T-helper 17 cell (primary cell): ENCODE results near the gene ZMYND15. TPM values are rescaled to one million over a fixed set of nuclear protein-coding genes. Genes with fewer than 3 reads are reported as not detected.

Experiments used
- ATAC-seq: fragments of 150-1000 bp; cut with Tn5 transposase; 2 replicates; pipeline ENCODE4 v1.10.0; 2021; ENCODE audit warnings: mild to moderate bottlenecking, moderate library complexity
- DNase-seq, 3 donors: peaks; one replicate each; pipeline versions ENCODE4 v3.0.0 to v3.0.0-alpha.2; 2020 to 2021
- H3K9me3 ChIP-seq: one replicate; pipeline ENCODE4 v1.7.0; 2013; ENCODE audit warnings: low read length, mild to moderate bottlenecking; ENCODE audit not compliant: control insufficient read depth, poor library complexity, severe bottlenecking
- H3K27ac Mint-ChIP-seq: one replicate; pipeline ENCODE4 v1.8.0; 2022; ENCODE audit warnings: mild to moderate bottlenecking, moderate library complexity, mixed read lengths
- H3K27me3 Mint-ChIP-seq: one replicate; pipeline ENCODE4 v1.8.0; 2022; ENCODE audit warnings: mixed read lengths
- H3K36me3 Mint-ChIP-seq: one replicate; pipeline ENCODE4 v1.8.0; 2022; ENCODE audit warnings: low read depth, mixed read lengths
- H3K4me1 Mint-ChIP-seq: one replicate; pipeline ENCODE4 v1.8.0; 2022; ENCODE audit warnings: mild to moderate bottlenecking, mixed read lengths
- H3K4me3 Mint-ChIP-seq: one replicate; pipeline ENCODE4 v1.8.0; 2022; ENCODE audit warnings: mild to moderate bottlenecking, moderate library complexity, mixed read lengths
- total RNA-seq, 4 donors: library from RNA in 2 of 4; stranded (reverse) in 2 of 4; gene quantifications; one replicate each; pipeline ENCODE4 v1.2.3 and lab custom pipeline; 2022 to 2026

Gene ZMYND15
- total RNA-seq, 2 donors from 2014 or later: 1.0 to 1.6 TPM

DNA sequence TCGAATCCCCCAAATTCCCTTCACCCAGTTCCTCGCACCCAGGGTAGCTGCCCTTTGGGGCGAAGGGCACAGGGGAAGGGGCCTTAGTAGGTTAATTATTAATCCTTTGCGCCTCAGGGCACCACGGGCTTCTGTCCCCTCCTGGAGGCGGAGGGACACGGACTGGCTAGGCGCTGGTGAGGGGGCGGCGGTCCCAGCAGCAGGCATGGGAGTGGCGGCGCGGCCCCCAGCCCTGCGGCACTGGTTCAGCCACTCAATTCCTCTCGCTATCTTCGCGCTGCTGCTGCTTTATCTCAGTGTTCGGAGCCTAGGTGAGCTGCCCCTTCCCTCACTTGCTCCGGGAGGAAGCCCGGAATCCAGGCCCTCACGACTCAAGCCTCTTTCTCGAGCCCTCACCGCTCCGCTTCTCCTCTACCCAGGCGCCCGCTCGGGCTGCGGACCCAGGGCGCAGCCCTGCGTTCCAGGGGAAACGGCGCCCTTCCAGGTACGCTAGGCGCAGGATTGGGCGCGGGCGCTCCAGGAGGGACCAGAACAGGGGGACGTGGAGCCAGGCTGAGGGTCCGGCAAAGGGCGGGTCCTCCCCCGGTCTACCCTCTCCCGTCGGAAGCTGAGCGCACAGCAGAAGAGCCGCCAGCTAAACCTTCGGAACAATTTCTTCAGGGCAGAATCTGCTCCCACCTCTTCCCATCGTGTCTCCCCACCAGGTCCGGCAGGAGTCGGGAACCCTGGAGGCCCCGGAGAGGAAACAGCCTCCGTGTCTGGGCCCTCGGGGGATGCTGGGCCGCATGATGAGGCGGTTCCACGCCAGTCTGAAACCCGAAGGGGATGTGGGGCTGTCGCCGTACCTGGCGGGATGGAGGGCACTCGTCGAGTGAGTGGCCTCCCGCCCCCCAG is 49.4 kb downstream of the ZMYND15 start, which contains the start of gene GLTPD2:
GLTPD2 (plus strand) TSS at position 158 of the 894 bp plus-strand sequence; CDS start at position 206, 48 bp downstream.
- Mint-ChIP-seq H3K36me3 (no peaks in the 10 kb centered on the region), H3K4me1 (peaks cover 27% of the 10 kb centered on the region), H3K27me3 (peaks cover 31% of the 10 kb centered on the region), H3K27ac (peak within 1 kb of the TSS; percentile 24), H3K4me3 (peak within 1 kb of the TSS; percentile 93)
- no peaks in the 10 kb centered on the region for H3K9me3 ChIP-seq
- no peak for DNase-seq
- no peak for ATAC-seq

DNA sequence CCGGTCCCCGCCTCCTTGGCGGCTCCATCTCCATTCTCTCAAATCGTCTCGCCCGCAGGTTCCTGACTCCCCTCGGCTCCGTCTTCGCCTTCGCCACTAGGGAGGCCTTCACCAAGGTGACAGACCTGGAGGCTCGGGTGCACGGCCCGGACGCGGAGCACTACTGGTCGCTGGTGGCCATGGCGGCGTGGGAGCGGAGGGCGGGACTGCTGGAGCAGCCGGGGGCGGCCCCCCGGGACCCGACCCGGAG is 50.0 kb downstream of the ZMYND15 start:
- H3K4me1 Mint-ChIP-seq: peaks cover 27% of the 10 kb centered on the region
- no peaks in the 10 kb centered on the region for H3K9me3 ChIP-seq
- H3K27me3 Mint-ChIP-seq: peaks cover 25% of the 10 kb centered on the region
- no peak overlapping the region for H3K27ac Mint-ChIP-seq
- no peaks in the 10 kb centered on the region for H3K36me3 Mint-ChIP-seq
- peak overlapping the region; percentile 93 for H3K4me3 Mint-ChIP-seq
- no peak for DNase-seq
- peak; percentile 59 for ATAC-seq

DNA sequence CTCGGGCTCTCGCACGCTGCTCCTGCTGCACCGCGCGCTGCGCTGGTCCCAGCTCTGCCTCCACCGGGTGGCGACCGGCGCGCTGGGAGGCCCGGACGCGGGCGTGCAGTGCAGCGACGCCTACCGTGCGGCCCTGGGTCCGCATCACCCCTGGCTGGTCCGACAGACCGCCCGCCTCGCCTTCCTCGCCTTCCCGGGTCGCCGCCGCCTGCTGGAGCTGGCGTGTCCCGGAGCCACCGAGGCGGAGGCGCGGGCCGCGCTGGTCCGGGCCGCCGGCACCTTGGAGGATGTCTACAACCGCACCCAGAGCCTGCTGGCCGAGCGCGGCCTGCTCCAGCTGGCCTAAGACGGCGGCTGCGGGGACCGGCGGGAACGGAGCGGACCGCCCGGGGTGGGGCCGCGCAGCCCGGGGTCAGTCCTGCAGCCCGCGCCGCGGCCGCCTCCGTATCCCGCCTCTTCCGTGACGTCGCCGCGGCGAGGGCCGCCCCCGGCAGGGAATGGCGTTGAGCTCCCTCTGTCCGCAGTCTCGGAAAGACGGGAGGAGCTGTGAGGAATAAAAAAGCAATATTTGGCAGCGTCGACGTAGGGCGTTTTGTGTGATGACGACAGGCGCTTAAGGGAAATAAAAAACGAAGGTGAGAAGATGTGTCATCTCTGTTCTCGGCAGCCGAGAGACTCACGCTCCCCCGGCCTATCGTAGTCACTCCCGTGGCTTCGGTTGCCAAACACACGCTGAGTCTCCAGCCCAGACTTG is 50.5 kb downstream of the ZMYND15 start:
- ATAC-seq (peak; percentile 93), DNase-seq (peak; percentile 72 to 75 (median 73))
- H3K27ac Mint-ChIP-seq: peak overlapping the region; percentile 72
- H3K36me3 Mint-ChIP-seq: no peaks in the 10 kb centered on the region
- no peaks in the 10 kb centered on the region for H3K9me3 ChIP-seq
- H3K27me3 Mint-ChIP-seq: peaks cover 23% of the 10 kb centered on the region
- H3K4me3 Mint-ChIP-seq: peak overlapping the region; percentile 93
- H3K4me1 Mint-ChIP-seq: peaks cover 27% of the 10 kb centered on the region

DNA sequence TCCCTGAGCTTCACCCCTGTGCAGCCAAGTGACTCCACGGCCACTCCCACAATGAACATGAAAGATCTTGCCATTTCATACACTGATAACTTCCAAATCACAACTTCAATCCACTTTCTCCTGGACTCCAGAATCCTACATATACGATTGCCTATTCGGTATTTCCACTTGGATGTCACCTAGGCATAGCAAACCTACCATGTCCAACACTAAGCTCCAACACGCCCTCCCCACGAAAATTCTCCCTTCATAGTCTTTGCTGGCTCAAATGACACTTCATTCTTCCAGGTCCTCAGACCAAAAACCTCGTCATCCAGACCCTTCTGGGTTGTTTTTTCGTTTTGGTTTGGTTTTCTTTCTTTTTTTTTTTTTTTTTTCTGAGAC is 51.1 kb downstream of the ZMYND15 start:
- Mint-ChIP-seq H3K27me3 (peaks cover 18% of the 10 kb centered on the region), H3K27ac (peak overlapping the region; percentile 72), H3K36me3 (no peaks in the 10 kb centered on the region), H3K4me3 (peak overlapping the region; percentile 93), H3K4me1 (peaks cover 26% of the 10 kb centered on the region)
- no peak for DNase-seq
- H3K9me3 ChIP-seq: no peaks in the 10 kb centered on the region
- ATAC-seq: no peak

DNA sequence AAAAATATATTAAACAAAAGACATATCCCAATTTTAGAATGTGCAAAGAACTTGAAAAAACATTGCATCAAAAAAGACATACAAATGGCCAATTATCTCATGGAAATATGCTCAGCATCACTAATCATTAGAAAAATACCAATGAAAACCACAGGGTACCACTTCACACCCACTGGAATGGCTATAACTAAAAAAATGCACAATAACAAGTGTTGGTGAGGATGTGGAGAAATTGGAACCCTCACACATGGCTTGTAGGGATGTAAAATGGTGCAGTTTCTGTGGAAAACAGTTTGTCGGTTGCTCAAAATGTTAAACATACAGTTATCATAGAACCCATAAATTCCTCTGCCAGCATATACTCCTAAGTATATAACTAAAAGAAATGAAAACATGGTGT is 55.5 kb downstream of the ZMYND15 start:
- H3K4me1 Mint-ChIP-seq: peaks cover 21% of the 10 kb centered on the region
- ATAC-seq (no peak), DNase-seq (no peak)
- no peaks in the 10 kb centered on the region for H3K9me3 ChIP-seq
- H3K4me3 Mint-ChIP-seq: peak overlapping the region; percentile 98
- no peak overlapping the region for H3K27ac Mint-ChIP-seq
- H3K27me3 Mint-ChIP-seq: no peaks in the 10 kb centered on the region
- no peaks in the 10 kb centered on the region for H3K36me3 Mint-ChIP-seq

Other genes with a start within 250 kb of the ZMYND15 start
- gene SPNS2, start 241.0 kb upstream of the ZMYND15 start, total RNA-seq: under 1 TPM; 0.22 to 0.73 TPM
- gene MYBBP1A, start 184.4 kb upstream of the ZMYND15 start, total RNA-seq: 10 to 100 TPM; 63.8 to 64.4 TPM
- gene GGT6, start 179.3 kb upstream of the ZMYND15 start, total RNA-seq: not detected
- gene SMTNL2, start 155.3 kb upstream of the ZMYND15 start, total RNA-seq: not detected
- gene ALOX15, start 98.2 kb upstream of the ZMYND15 start, total RNA-seq: under 1 TPM in 1 of 2 donors, not detected in 1; 0.13 TPM
- 10 to 100 TPM; 38.0 to 44.9 TPM for gene PELP1, start 35.7 kb upstream of the ZMYND15 start, total RNA-seq
- 100 to 1,000 TPM; 220 to 255 TPM for gene ARRB2, start 29.2 kb upstream of the ZMYND15 start, total RNA-seq
- gene MED11, start 8.4 kb upstream of the ZMYND15 start, total RNA-seq: 1 to 10 TPM; 5.9 to 9.3 TPM
- 10 to 100 TPM; 10.3 to 15.3 TPM for gene CXCL16, start 95 bp downstream of the ZMYND15 start, total RNA-seq
- gene TM4SF5, start 32.1 kb downstream of the ZMYND15 start, total RNA-seq: not detected
- not detected for gene VMO1, start 46.5 kb downstream of the ZMYND15 start, total RNA-seq
- gene GLTPD2, start 49.1 kb downstream of the ZMYND15 start, total RNA-seq: under 1 TPM in 1 of 2 donors, not detected in 1; 0.34 TPM
- gene PSMB6, start 56.3 kb downstream of the ZMYND15 start, total RNA-seq: 10 to 100 TPM; 54.3 to 59.7 TPM
- gene PLD2, start 67.3 kb downstream of the ZMYND15 start, total RNA-seq: 10 to 100 TPM; 30.6 to 32.8 TPM
- gene MINK1, start 93.5 kb downstream of the ZMYND15 start, total RNA-seq: 100 to 1,000 TPM; 188 to 263 TPM
- gene C17orf107, start 159.7 kb downstream of the ZMYND15 start, total RNA-seq: 10 to 100 TPM; 10.7 to 12.8 TPM
- 1 to 10 TPM; 1.1 to 1.6 TPM for gene CHRNE, start 163.3 kb downstream of the ZMYND15 start, total RNA-seq
- 10 to 100 TPM in 1 of 2 donors, 1 to 10 TPM in 1; 1.6 to 22.9 TPM for gene GP1BA, start 192.4 kb downstream of the ZMYND15 start, total RNA-seq
- 10 to 100 TPM; 26.2 to 26.4 TPM for gene SLC25A11, start 200.2 kb downstream of the ZMYND15 start, total RNA-seq
- 10 to 100 TPM; 95.5 to 99.0 TPM for gene RNF167, start 200.4 kb downstream of the ZMYND15 start, total RNA-seq
- gene PFN1, start 208.7 kb downstream of the ZMYND15 start, total RNA-seq: 100 to 1,000 TPM; 686 to 710 TPM
- 10 to 100 TPM; 17.2 to 17.6 TPM for gene ENO3, start 211.3 kb downstream of the ZMYND15 start, total RNA-seq
- gene SPAG7, start 228.0 kb downstream of the ZMYND15 start, total RNA-seq: 10 to 100 TPM; 39.0 to 48.4 TPM
- gene CAMTA2, start 247.8 kb downstream of the ZMYND15 start, total RNA-seq: 10 to 100 TPM; 59.9 to 63.5 TPM